ENCODE results near the gene ORC5.

- TF ChIP-seq, protein P1, sequence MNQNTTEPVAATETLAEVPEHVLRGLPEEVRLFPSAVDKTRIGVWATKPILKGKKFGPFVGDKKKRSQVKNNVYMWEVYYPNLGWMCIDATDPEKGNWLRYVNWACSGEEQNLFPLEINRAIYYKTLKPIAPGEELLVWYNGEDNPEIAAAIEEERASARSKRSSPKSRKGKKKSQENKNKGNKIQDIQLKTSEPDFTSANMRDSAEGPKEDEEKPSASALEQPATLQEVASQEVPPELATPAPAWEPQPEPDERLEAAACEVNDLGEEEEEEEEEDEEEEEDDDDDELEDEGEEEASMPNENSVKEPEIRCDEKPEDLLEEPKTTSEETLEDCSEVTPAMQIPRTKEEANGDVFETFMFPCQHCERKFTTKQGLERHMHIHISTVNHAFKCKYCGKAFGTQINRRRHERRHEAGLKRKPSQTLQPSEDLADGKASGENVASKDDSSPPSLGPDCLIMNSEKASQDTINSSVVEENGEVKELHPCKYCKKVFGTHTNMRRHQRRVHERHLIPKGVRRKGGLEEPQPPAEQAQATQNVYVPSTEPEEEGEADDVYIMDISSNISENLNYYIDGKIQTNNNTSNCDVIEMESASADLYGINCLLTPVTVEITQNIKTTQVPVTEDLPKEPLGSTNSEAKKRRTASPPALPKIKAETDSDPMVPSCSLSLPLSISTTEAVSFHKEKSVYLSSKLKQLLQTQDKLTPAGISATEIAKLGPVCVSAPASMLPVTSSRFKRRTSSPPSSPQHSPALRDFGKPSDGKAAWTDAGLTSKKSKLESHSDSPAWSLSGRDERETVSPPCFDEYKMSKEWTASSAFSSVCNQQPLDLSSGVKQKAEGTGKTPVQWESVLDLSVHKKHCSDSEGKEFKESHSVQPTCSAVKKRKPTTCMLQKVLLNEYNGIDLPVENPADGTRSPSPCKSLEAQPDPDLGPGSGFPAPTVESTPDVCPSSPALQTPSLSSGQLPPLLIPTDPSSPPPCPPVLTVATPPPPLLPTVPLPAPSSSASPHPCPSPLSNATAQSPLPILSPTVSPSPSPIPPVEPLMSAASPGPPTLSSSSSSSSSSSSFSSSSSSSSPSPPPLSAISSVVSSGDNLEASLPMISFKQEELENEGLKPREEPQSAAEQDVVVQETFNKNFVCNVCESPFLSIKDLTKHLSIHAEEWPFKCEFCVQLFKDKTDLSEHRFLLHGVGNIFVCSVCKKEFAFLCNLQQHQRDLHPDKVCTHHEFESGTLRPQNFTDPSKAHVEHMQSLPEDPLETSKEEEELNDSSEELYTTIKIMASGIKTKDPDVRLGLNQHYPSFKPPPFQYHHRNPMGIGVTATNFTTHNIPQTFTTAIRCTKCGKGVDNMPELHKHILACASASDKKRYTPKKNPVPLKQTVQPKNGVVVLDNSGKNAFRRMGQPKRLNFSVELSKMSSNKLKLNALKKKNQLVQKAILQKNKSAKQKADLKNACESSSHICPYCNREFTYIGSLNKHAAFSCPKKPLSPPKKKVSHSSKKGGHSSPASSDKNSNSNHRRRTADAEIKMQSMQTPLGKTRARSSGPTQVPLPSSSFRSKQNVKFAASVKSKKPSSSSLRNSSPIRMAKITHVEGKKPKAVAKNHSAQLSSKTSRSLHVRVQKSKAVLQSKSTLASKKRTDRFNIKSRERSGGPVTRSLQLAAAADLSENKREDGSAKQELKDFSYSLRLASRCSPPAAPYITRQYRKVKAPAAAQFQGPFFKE (tag by site-specific recombination; IDR thresholded peaks at IDR 0.05; ENCODE audit: borderline replicate concordance), result no peak
- TF ChIP-seq CTCF (tag by site-specific recombination; IDR thresholded peaks at IDR 0.05) (no peak), ZNF221 (tag by site-specific recombination; IDR thresholded peaks at IDR 0.05; ENCODE audit: borderline replicate concordance) (no peak), SP2 (tag by site-specific recombination; IDR thresholded peaks at IDR 0.05) (no peak)
- TF ChIP-seq, protein P2, sequence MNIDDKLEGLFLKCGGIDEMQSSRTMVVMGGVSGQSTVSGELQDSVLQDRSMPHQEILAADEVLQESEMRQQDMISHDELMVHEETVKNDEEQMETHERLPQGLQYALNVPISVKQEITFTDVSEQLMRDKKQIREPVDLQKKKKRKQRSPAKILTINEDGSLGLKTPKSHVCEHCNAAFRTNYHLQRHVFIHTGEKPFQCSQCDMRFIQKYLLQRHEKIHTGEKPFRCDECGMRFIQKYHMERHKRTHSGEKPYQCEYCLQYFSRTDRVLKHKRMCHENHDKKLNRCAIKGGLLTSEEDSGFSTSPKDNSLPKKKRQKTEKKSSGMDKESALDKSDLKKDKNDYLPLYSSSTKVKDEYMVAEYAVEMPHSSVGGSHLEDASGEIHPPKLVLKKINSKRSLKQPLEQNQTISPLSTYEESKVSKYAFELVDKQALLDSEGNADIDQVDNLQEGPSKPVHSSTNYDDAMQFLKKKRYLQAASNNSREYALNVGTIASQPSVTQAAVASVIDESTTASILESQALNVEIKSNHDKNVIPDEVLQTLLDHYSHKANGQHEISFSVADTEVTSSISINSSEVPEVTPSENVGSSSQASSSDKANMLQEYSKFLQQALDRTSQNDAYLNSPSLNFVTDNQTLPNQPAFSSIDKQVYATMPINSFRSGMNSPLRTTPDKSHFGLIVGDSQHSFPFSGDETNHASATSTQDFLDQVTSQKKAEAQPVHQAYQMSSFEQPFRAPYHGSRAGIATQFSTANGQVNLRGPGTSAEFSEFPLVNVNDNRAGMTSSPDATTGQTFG (tag by site-specific recombination; IDR thresholded peaks at IDR 0.05; ENCODE audit: borderline replicate concordance), result no peak
These were observed 116.6 kb downstream of the ORC5 start for GRCh38 chr7:104091242-104091641.

All from HEK293 (cell line).